Heart left ventricle (tissue), 13 donors: ENCODE results near the gene GYPA.
"Not testable (repeated sequence)": the region's sequence is repeated elsewhere in the genome, so short reads cannot be mapped to it uniquely, and the experiment has no call there.

Experiments
- POLR2A ChIP-seq, 2 donors: fragments of 450-650 bp; IDR thresholded peaks; one replicate each; pipeline ENCODE4 v1.6.1; 2017; ENCODE audit warnings: antibody characterized with exemption in 2 of 2, mild to moderate bottlenecking in 2 of 2, moderate library complexity in 2 of 2
- TF ChIP-seq, protein P1 (sequence below), 12 donors: fragments of 200-600 bp; sonication (generic) in 4 of 12; IDR thresholded peaks; one replicate each; pipeline versions ENCODE4 v1.5.0 to v1.8.0; 2018 to 2022; ENCODE audit warnings: antibody characterized with exemption in 12 of 12, mild to moderate bottlenecking in 5 of 12
- donor health status: ischemic (EF 13 %, LVEDD 7.1; RV severe dilation, severe dysfunction).
- donor health status: DM: no; HTN: yes; CAD: no.
- donor health status: DM: no; HTN: no; CAD: no.
- donor health status: ischemic (EF 25% LVEDD 6.9; RV normal size, moderate dysfunction).
- donor health status: ischemic (EF 25% LVEDD 5.7; RV mildly dilated, moderate dysfunction).
- donor health status: ischemic (EF 35%, LVEDD 5.7; RV mildly dilated, moderate dysfunction).
- donor health status: nonischemic (EF 11% LVEDD 7.7; RV severe dilation, severe dysfunction).
- donor health status: DM: yes; HTN: yes; CAD: no.
- donor health status: PGD.
- donor health status: ischemic (EF 29% LVEDD 5.4; RV normal size, mild dysfunction).
- donor health status: nonischemic (EF 23%, LVEDD 6.1; RV moderate dilation, normal function).

DNA sequence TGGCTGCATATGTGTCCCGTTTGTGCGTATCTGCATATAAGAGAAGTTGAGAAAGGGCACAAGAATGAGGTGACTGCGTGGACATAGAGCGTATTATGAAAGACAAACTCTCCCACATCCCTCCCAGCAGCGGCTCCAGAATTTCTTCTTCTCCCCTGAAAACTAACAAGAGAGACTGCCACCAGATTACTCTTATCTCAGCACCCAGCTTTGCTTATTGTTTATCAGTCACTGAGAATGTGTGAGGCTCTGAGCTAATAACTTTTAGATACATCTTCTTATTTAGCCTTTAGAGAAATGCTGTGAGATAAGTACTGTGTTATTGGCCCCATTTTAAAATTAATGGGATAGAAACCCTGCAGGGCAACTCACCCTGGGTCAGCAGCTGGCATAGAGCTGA is 20.8 kb downstream of the GYPA start:
- TF ChIP-seq, protein P1, sequence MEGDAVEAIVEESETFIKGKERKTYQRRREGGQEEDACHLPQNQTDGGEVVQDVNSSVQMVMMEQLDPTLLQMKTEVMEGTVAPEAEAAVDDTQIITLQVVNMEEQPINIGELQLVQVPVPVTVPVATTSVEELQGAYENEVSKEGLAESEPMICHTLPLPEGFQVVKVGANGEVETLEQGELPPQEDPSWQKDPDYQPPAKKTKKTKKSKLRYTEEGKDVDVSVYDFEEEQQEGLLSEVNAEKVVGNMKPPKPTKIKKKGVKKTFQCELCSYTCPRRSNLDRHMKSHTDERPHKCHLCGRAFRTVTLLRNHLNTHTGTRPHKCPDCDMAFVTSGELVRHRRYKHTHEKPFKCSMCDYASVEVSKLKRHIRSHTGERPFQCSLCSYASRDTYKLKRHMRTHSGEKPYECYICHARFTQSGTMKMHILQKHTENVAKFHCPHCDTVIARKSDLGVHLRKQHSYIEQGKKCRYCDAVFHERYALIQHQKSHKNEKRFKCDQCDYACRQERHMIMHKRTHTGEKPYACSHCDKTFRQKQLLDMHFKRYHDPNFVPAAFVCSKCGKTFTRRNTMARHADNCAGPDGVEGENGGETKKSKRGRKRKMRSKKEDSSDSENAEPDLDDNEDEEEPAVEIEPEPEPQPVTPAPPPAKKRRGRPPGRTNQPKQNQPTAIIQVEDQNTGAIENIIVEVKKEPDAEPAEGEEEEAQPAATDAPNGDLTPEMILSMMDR (IDR thresholded peaks at IDR 0.05) = not testable (repeated sequence)
- not testable (repeated sequence) for TF ChIP-seq POLR2A (IDR thresholded peaks at IDR 0.05)
